ENCODE data around the gene KCNJ15. TPM values are rescaled to one million over a fixed set of nuclear protein-coding genes. Genes with fewer than 3 reads are reported as not detected.

The KCNJ15 gene
- total RNA-seq, 1 experiment from 2014 or later: not detected

DNA sequence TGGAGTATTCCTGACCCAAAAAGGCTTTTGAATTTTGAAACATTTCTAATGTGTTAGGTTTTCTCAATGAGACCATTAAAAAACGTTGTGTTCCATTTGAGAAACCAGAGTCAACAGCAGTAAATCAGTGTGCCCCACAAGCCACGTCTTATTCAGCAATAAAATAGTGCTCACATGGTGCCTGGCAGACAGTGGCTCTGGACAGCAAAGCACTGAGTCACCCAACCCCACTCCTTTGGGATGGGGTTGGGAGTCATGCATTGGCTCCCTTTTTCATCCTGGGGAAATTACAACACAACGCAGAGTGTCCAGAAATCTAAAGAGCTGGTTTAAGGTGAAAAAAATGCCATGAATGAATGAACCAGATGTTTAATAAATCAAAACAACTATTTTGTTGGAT, 46.5 kb downstream of the KCNJ15 start (continued):
- TF ChIP-seq YY1 (IDR thresholded peaks at IDR 0.05; ENCODE audit: extremely low read depth, insufficient replicate concordance, low read depth, low read length): no peak
- TF ChIP-seq, protein P1, sequence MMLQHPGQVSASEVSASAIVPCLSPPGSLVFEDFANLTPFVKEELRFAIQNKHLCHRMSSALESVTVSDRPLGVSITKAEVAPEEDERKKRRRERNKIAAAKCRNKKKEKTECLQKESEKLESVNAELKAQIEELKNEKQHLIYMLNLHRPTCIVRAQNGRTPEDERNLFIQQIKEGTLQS (IDR thresholded peaks at IDR 0.05): no peak
- no peak for TF ChIP-seq FOSL1 (IDR thresholded peaks at IDR 0.05; ENCODE audit: low read depth)

DNA sequence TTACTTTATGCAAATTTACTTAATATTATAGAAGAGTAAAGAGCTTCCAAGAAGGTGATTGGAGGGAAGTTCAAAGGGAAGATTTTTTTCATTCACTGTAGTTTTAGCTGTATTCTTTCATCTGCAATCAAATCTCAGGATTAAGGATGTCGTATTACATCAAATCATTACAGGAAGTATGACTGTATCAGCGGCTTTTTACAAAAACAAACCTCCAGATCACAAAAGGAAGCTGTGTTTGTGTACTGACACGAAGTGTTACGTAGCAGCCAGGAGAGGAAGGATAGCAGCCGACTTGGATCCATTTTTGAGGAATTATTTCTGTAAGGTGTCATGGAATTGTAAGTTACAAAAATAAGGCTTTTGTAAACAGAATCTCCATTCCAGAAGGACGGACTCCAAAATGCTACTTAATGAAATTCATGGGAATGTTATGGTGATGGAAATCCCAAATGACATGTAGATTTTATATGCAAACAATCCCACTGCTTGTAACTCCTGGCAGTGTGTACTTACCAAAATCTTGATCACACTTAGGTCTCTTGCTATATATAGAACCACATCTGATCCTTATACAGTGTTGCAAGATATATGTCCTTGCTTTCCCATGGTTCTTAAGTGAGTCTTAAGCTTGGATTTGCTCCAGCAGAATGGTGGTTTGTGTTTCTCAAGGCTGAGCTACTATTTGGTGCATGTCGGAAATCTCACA, 49.8 kb downstream of the KCNJ15 start:
- Histone ChIP-seq H2AFZ (ENCODE audit: low read depth, low read length, poor library complexity, severe bottlenecking) (no peak overlapping the region), H3K9me2 (ENCODE audit: insufficient read depth) (no peaks in the 10 kb centered on the region), H3K9me3 (ENCODE audit: control insufficient read depth in 1 of 2, insufficient read depth in 1 of 2, low read depth in 1 of 2, low read length in 2 of 2) (no peaks in the 10 kb centered on the region; a peak in 1 of 4 replicates), H3K79me2 (ENCODE audit: insufficient read depth, low read length) (no peaks in the 10 kb centered on the region), H3K27me3 (ENCODE audit: insufficient read depth, low read length) (no peaks in the 10 kb centered on the region), H3K9ac (ENCODE audit: low read length) (no peak overlapping the region), H3K4me3 (replicated peaks in 1 of 2; ENCODE audit: low read depth in 1 of 2, low read length in 2 of 2) (no peak overlapping the region), H3K4me1 (ENCODE audit: control insufficient read depth in 1 of 2, insufficient read depth in 2 of 2, low read length in 2 of 2) (no peaks in the 10 kb centered on the region), H3K27ac (ENCODE audit: low read depth, low read length) (no peak overlapping the region), H4K20me1 (ENCODE audit: insufficient read depth) (no peaks in the 10 kb centered on the region), H3K4me2 (ENCODE audit: low read length) (no peak overlapping the region), H3K36me3 (ENCODE audit: control insufficient read depth in 1 of 2, insufficient read depth in 2 of 2, low read length in 2 of 2) (no peaks in the 10 kb centered on the region)
- ChIA-PET CTCF (no interaction called here), RAD21 (ENCODE audit: low non-redundant PET in 1 of 2, low total read pairs in 2 of 2, uncharacterized antibody in 2 of 2, unreplicated experiment in 2 of 2) (no interaction called here), POLR2A (no interaction called here)
- no TSS peak for BruUV-seq (replicated peaks)
- intact Hi-C loops (cut with micrococcal nuclease): no loop called here
- ATAC-seq: no peak
- DNase-seq (ENCODE audit: low read depth, low spot score): no peak
- no peak for TF ChIP-seq EZH2 (IDR thresholded peaks at IDR 0.05)
- TF ChIP-seq EGR1 (IDR thresholded peaks at IDR 0.05; ENCODE audit: low read depth): no peak

DNA sequence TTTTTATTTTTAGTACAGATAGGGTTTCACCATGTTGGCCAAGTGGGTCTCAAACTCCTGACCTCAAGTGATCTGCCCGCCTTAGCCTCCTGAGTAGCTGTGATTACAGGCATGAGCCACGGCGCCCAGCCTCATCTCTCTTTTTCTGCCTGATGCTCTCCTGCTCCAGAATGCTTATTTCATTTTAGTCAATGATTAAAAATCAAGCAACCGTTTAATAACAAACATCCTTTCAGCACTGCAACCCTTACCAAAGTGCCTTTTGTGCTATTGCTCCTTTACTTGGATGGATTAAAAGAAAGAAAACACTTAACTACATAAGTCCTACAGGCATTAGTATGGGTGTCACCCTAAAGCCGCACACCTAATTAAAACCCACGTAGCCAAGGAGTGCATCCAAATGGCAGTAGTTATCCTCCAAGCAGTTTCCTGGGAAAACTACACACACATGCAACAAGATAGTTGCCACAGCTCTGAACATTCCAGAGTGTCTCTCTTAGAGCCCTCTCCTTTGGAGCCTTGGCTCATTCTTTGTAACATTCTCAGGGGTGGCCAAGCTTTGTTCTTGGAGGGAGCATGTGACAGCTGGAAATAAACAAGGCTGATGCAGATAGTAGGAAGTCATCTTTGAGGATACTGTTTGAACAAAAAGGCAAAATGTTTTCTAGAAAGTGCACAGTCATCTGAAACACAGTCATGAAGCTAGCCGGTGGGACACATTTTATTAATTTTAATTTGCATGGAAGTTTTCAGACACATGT, 51.2 kb downstream of the KCNJ15 start:
- POLR2A ChIA-PET: no interaction called here
- no peak overlapping the region for H3K27ac ChIP-seq (ENCODE audit: low read depth, low read length)
- TF ChIP-seq SP1 (IDR thresholded peaks at IDR 0.05; ENCODE audit: low read depth): no peak
- TF ChIP-seq EZH2 (IDR thresholded peaks at IDR 0.05): no peak
- no peak for TF ChIP-seq EGR1 (IDR thresholded peaks at IDR 0.05; ENCODE audit: low read depth)
- no peak for TF ChIP-seq TCF7L2 (IDR thresholded peaks at IDR 0.05; ENCODE audit: borderline replicate concordance, extremely low read depth, insufficient read depth, insufficient read length)
- no peak for TF ChIP-seq SRF (IDR thresholded peaks at IDR 0.05; ENCODE audit: low read depth)
- TF ChIP-seq, protein P1 (IDR thresholded peaks at IDR 0.05): no peak
- TF ChIP-seq RAD21 (IDR thresholded peaks at IDR 0.05; ENCODE audit: low read depth): no peak
- TF ChIP-seq ZNF274 (IDR thresholded peaks at IDR 0.05; ENCODE audit: low read depth, low read length): no peak
- TF ChIP-seq CBX3 (IDR thresholded peaks at IDR 0.05; ENCODE audit: low read depth): no peak
- no peak for TF ChIP-seq EZH2phosphoT487 (IDR thresholded peaks at IDR 0.05; ENCODE audit: borderline replicate concordance)
- TF ChIP-seq, protein P2, sequence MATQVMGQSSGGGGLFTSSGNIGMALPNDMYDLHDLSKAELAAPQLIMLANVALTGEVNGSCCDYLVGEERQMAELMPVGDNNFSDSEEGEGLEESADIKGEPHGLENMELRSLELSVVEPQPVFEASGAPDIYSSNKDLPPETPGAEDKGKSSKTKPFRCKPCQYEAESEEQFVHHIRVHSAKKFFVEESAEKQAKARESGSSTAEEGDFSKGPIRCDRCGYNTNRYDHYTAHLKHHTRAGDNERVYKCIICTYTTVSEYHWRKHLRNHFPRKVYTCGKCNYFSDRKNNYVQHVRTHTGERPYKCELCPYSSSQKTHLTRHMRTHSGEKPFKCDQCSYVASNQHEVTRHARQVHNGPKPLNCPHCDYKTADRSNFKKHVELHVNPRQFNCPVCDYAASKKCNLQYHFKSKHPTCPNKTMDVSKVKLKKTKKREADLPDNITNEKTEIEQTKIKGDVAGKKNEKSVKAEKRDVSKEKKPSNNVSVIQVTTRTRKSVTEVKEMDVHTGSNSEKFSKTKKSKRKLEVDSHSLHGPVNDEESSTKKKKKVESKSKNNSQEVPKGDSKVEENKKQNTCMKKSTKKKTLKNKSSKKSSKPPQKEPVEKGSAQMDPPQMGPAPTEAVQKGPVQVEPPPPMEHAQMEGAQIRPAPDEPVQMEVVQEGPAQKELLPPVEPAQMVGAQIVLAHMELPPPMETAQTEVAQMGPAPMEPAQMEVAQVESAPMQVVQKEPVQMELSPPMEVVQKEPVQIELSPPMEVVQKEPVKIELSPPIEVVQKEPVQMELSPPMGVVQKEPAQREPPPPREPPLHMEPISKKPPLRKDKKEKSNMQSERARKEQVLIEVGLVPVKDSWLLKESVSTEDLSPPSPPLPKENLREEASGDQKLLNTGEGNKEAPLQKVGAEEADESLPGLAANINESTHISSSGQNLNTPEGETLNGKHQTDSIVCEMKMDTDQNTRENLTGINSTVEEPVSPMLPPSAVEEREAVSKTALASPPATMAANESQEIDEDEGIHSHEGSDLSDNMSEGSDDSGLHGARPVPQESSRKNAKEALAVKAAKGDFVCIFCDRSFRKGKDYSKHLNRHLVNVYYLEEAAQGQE (IDR thresholded peaks at IDR 0.05; ENCODE audit: low read depth): no peak

More for the DNA sequence above, 51.2 kb downstream of the KCNJ15 start:
- intact Hi-C loops (cut with micrococcal nuclease): no loop called here
- DNase-seq (ENCODE audit: low read depth, low spot score) (no peak), ATAC-seq (no peak)
- H3K9me3 ChIP-seq (ENCODE audit: control insufficient read depth in 1 of 2, insufficient read depth in 1 of 2, low read depth in 1 of 2, low read length in 2 of 2): no peaks in the 10 kb centered on the region; a peak in 1 of 4 replicates
- no peak overlapping the region for H3K4me3 ChIP-seq (replicated peaks in 1 of 2; ENCODE audit: low read depth in 1 of 2, low read length in 2 of 2)
- BruUV-seq (replicated peaks): no TSS peak
- CTCF ChIA-PET: no interaction called here
- H3K4me2 ChIP-seq (ENCODE audit: low read length): no peak overlapping the region
- H3K9ac ChIP-seq (ENCODE audit: low read length): no peak overlapping the region
- H2AFZ ChIP-seq (ENCODE audit: low read depth, low read length, poor library complexity, severe bottlenecking): no peak overlapping the region
- no peaks in the 10 kb centered on the region for H3K9me2 ChIP-seq (ENCODE audit: insufficient read depth)
- RAD21 ChIA-PET (ENCODE audit: low non-redundant PET in 1 of 2, low total read pairs in 2 of 2, uncharacterized antibody in 2 of 2, unreplicated experiment in 2 of 2): no interaction called here
- no peaks in the 10 kb centered on the region for H3K4me1 ChIP-seq (ENCODE audit: control insufficient read depth in 1 of 2, insufficient read depth in 2 of 2, low read length in 2 of 2)
- no peaks in the 10 kb centered on the region for H3K27me3 ChIP-seq (ENCODE audit: insufficient read depth, low read length)
- no peaks in the 10 kb centered on the region for H4K20me1 ChIP-seq (ENCODE audit: insufficient read depth)
- no peaks in the 10 kb centered on the region for H3K79me2 ChIP-seq (ENCODE audit: insufficient read depth, low read length)
- no peaks in the 10 kb centered on the region for H3K36me3 ChIP-seq (ENCODE audit: control insufficient read depth in 1 of 2, insufficient read depth in 2 of 2, low read length in 2 of 2)

All from HCT116 (cell line).